NCI-H2029 treated with DMSO at 0.1 percent for 48 hours (cell line): Measurements from ENCODE around the gene KRT33B.
"Not testable (repeated sequence)": the region's sequence is repeated elsewhere in the genome, so short reads cannot be mapped to it uniquely, and the experiment has no call there.

Source experiments
- DNase-seq: peaks from one replicate; lab custom pipeline; 2025; lab: John Stamatoyannopoulos, UW

The KRT33B gene

GRCh38 chr17:41393826-41394225 is 24.2 kb upstream of the KRT33B start:
- DNase-seq = no peak

- no peak for DNase-seq
Observed at GRCh38 chr17:41393294-41393693, 23.7 kb upstream of the KRT33B start.

- DNase-seq = no peak
Observed at GRCh38 chr17:41392278-41392677, 22.7 kb upstream of the KRT33B start.

- DNase-seq = no peak
Observed at GRCh38 chr17:41391535-41391934, 21.9 kb upstream of the KRT33B start.

GRCh38 chr17:41390411-41390938 is 20.9 kb upstream of the KRT33B start:
- DNase-seq = no peak

- DNase-seq = no peak
Observed at GRCh38 chr17:41387670-41388069, 18.1 kb upstream of the KRT33B start.

- no peak for DNase-seq
Observed at GRCh38 chr17:41386227-41386626, 16.6 kb upstream of the KRT33B start.

GRCh38 chr17:41383690-41384089 is 14.1 kb upstream of the KRT33B start:
- DNase-seq = no peak

- DNase-seq = no peak
Observed at GRCh38 chr17:41382394-41382793, 12.8 kb upstream of the KRT33B start.

- DNase-seq = not testable (repeated sequence)
Observed at GRCh38 chr17:41381943-41382342, 12.3 kb upstream of the KRT33B start, which contains the start of gene KRT34. Gene KRT34 (minus strand): TSS chr17:41382306. CDS start chr17:41382246, 60 bp downstream.

- not testable (repeated sequence) for DNase-seq
Observed at GRCh38 chr17:41380091-41380490, 10.5 kb upstream of the KRT33B start.

GRCh38 chr17:41377546-41377945 is 7.9 kb upstream of the KRT33B start:
- DNase-seq = no peak

GRCh38 chr17:41369023-41369422 is 590 bp downstream of the KRT33B start:
- no peak for DNase-seq

GRCh38 chr17:41367426-41368075 is 2.1 kb downstream of the KRT33B start:
- no peak for DNase-seq

- no peak for DNase-seq
Observed at GRCh38 chr17:41366070-41366469, 3.5 kb downstream of the KRT33B start.

GRCh38 chr17:41363881-41364280 is 5.7 kb downstream of the KRT33B start:
- DNase-seq = no peak

- no peak for DNase-seq
Observed at GRCh38 chr17:41360296-41360995, 9.2 kb downstream of the KRT33B start.

GRCh38 chr17:41354536-41354935 is 15.1 kb downstream of the KRT33B start:
- no peak for DNase-seq

- DNase-seq = no peak
Observed at GRCh38 chr17:41352597-41353366, 16.8 kb downstream of the KRT33B start.

- no peak for DNase-seq
Observed at GRCh38 chr17:41351177-41351576, 18.4 kb downstream of the KRT33B start.

GRCh38 chr17:41350381-41350878 is 19.2 kb downstream of the KRT33B start, which contains the start of gene KRT33A:
Gene KRT33A (minus strand): TSS chr17:41350828. CDS start chr17:41350767, 61 bp downstream.
- DNase-seq = not testable (repeated sequence)
